HEK293 (cell line): Measurements from ENCODE around the gene EMC6.

Experiments used
- CTCF ChIA-PET: fragments of 350-600 bp; formaldehyde crosslinking; extraction: SDS; loops from one replicate; lab custom pipeline; 2021; ENCODE audit warnings: antibody characterized with exemption; lab: Yijun Ruan, JAX
- POLR2A ChIA-PET: fragments of 300-600 bp; formaldehyde crosslinking; extraction: SDS; loops from one replicate; lab custom pipeline; 2020; ENCODE audit warnings: antibody characterized with exemption, inconsistent platforms; lab: Yijun Ruan, JAX
- H3K27ac ChIP-seq: fragments of 200-500 bp; sonication (Bioruptor generic); 2 replicates; pipeline ENCODE4 v1.5.1; 2014; ENCODE audit warnings: low read depth, low read length, control low read depth, inconsistent platforms; ENCODE audit errors: extremely low read depth
- H3K36me3 ChIP-seq, 2 experiments: fragments of 200-500 bp in 1 of 2; sonication (Bioruptor generic) in 1 of 2; 1 replicate in 1 of 2; 2 replicates in 1 of 2; pipeline ENCODE4 v1.5.1; 2014 to 2017; ENCODE audit warnings: inconsistent platforms in 2 of 2, low read length in 2 of 2; ENCODE audit not compliant: control insufficient read depth in 2 of 2, insufficient read depth in 1 of 2
- H3K4me1 ChIP-seq: fragments of 200-500 bp; sonication (Bioruptor generic); 2 replicates; pipeline ENCODE4 v1.5.1; 2014; ENCODE audit warnings: mild to moderate bottlenecking, low read length, inconsistent platforms; ENCODE audit not compliant: control insufficient read depth, insufficient read depth
- H3K4me3 ChIP-seq: 2 replicates; pipeline ENCODE4 v1.5.1; 2011; ENCODE audit warnings: low read depth, mild to moderate bottlenecking, control low read depth, low read length, moderate library complexity
- H3K9me3 ChIP-seq: fragments of 200-500 bp; sonication (Bioruptor generic); 2 replicates; pipeline ENCODE4 v1.5.1; 2014; ENCODE audit warnings: low read depth, low read length, inconsistent platforms; ENCODE audit not compliant: control insufficient read depth, insufficient read depth
- ATF2 ChIP-seq: fragments of 450-650 bp; formaldehyde crosslinking; IDR thresholded peaks from 2 replicates; pipeline ENCODE4 v1.5.1; 2016; ENCODE audit warnings: missing biosample characterization, missing genetic modification characterization, low read depth
- BCL11A ChIP-seq: fragments of 450-650 bp; formaldehyde crosslinking; IDR thresholded peaks from 2 replicates; pipeline ENCODE4 v1.5.1; 2016; ENCODE audit warnings: low read depth, missing biosample characterization, missing genetic modification characterization
- BCL6B ChIP-seq: fragments of 450-650 bp; formaldehyde crosslinking; IDR thresholded peaks from 2 replicates; pipeline ENCODE4 v1.5.1; 2017; ENCODE audit warnings: missing biosample characterization, missing genetic modification characterization
- HOXA7 ChIP-seq: sonication (generic); formaldehyde crosslinking; IDR thresholded peaks from 2 replicates; pipeline ENCODE4 v1.8.1; 2022; ENCODE audit warnings: missing genetic modification reagents, borderline replicate concordance
- PRDM10 ChIP-seq: fragments of 450-650 bp; formaldehyde crosslinking; IDR thresholded peaks from 2 replicates; pipeline ENCODE4 v1.5.1; 2016; ENCODE audit warnings: missing biosample characterization, missing genetic modification characterization
- PRDM6 ChIP-seq: fragments of 450-650 bp; formaldehyde crosslinking; IDR thresholded peaks from 2 replicates; pipeline ENCODE4 v1.5.1; 2017; ENCODE audit warnings: missing biosample characterization, missing genetic modification characterization
- RBAK ChIP-seq: fragments of 450-650 bp; formaldehyde crosslinking; IDR thresholded peaks from 2 replicates; pipeline ENCODE4 v1.5.1; 2016; ENCODE audit warnings: missing biosample characterization, missing genetic modification characterization
- REST ChIP-seq: fragments of 450-650 bp; formaldehyde crosslinking; IDR thresholded peaks from 2 replicates; pipeline ENCODE4 v1.5.1; 2016; ENCODE audit warnings: missing biosample characterization, missing genetic modification characterization
- ZBTB20 ChIP-seq: fragments of 450-650 bp; formaldehyde crosslinking; IDR thresholded peaks from 2 replicates; pipeline ENCODE4 v1.5.1; 2016; ENCODE audit warnings: missing biosample characterization, missing genetic modification characterization
- ZBTB6 ChIP-seq: fragments of 450-650 bp; formaldehyde crosslinking; IDR thresholded peaks from 2 replicates; pipeline ENCODE4 v1.5.1; 2017; ENCODE audit warnings: missing biosample characterization, missing genetic modification characterization
- ZNF10 ChIP-seq: fragments of 450-650 bp; formaldehyde crosslinking; IDR thresholded peaks from 2 replicates; pipeline ENCODE4 v1.5.1; 2017; ENCODE audit warnings: missing biosample characterization, missing genetic modification characterization
- ZNF175 ChIP-seq: fragments of 450-650 bp; formaldehyde crosslinking; IDR thresholded peaks from 2 replicates; pipeline ENCODE4 v1.5.1; 2016; ENCODE audit warnings: missing biosample characterization, missing genetic modification characterization
- ZNF214 ChIP-seq: fragments of 450-650 bp; formaldehyde crosslinking; IDR thresholded peaks from 2 replicates; pipeline ENCODE4 v1.5.1; 2017; ENCODE audit warnings: missing biosample characterization, mild to moderate bottlenecking, missing genetic modification characterization, borderline replicate concordance
- ZNF239 ChIP-seq: fragments of 450-650 bp; formaldehyde crosslinking; IDR thresholded peaks from 2 replicates; pipeline ENCODE4 v1.5.1; 2016; ENCODE audit warnings: missing biosample characterization, missing genetic modification characterization
- ZNF292 ChIP-seq: fragments of 450-650 bp; formaldehyde crosslinking; IDR thresholded peaks from 2 replicates; pipeline ENCODE4 v1.5.1; 2016; ENCODE audit warnings: low read depth, missing biosample characterization, missing genetic modification characterization, borderline replicate concordance
- ZNF350 ChIP-seq: fragments of 450-650 bp; formaldehyde crosslinking; IDR thresholded peaks from 2 replicates; pipeline ENCODE4 v1.5.0; 2017; ENCODE audit warnings: missing biosample characterization, mild to moderate bottlenecking, missing genetic modification characterization
- ZNF394 ChIP-seq: fragments of 450-650 bp; formaldehyde crosslinking; IDR thresholded peaks from 2 replicates; pipeline ENCODE4 v1.5.1; 2016; ENCODE audit warnings: missing biosample characterization, missing genetic modification characterization, mild to moderate bottlenecking, moderate library complexity, borderline replicate concordance
- ZNF530 ChIP-seq: fragments of 450-650 bp; formaldehyde crosslinking; IDR thresholded peaks from 2 replicates; pipeline ENCODE4 v1.5.1; 2016; ENCODE audit warnings: low read depth, missing biosample characterization, missing genetic modification characterization
- ZNF544 ChIP-seq: fragments of 450-650 bp; formaldehyde crosslinking; IDR thresholded peaks from 2 replicates; pipeline ENCODE4 v1.5.0; 2017; ENCODE audit warnings: missing biosample characterization, missing genetic modification characterization
- ZNF558 ChIP-seq: fragments of 450-650 bp; formaldehyde crosslinking; IDR thresholded peaks from 2 replicates; pipeline ENCODE4 v1.5.1; 2016; ENCODE audit warnings: missing biosample characterization, missing genetic modification characterization
- ZNF624 ChIP-seq: fragments of 450-650 bp; formaldehyde crosslinking; IDR thresholded peaks from 2 replicates; pipeline ENCODE4 v1.5.1; 2017; ENCODE audit warnings: missing biosample characterization, missing genetic modification characterization

Gene EMC6

GRCh38 chr17:3668279-3669084, at the start of gene EMC6, which contains the start of gene TAX1BP3:
EMC6 (plus strand) TSS chr17:3668812; CDS start chr17:3669147, 335 bp downstream.
TAX1BP3 (minus strand) TSS chr17:3668578; CDS start chr17:3668526, 52 bp downstream.
- peaks cover 7 to 30% of the 10 kb centered on the region in 2 experiments; a peak in 2 of 3 replicates for H3K36me3 ChIP-seq
- peaks cover 8% of the 10 kb centered on the region; the same call in 1 of the 2 replicates for H3K4me1 ChIP-seq
- H3K27ac ChIP-seq, result peak within 1 kb of the TSS; percentile 93
- ChIA-PET CTCF (interaction anchor here (0.9 to 1.4 kb wide), 3 partner anchors 10 to 65 kb away, joined by 3 to 4 read pairs (median 4); no protein-coding TSS in a partner anchor), POLR2A (interaction anchor here (0.7 to 4.4 kb wide), 16 partner anchors 9 to 475 kb away, joined by 3 to 75 read pairs (median 4); partner anchors contain the start of genes CTNS, CYB5D2, HASPIN and SHPK)
- peak within 1 kb of the TSS; percentile 90 for H3K4me3 ChIP-seq
- no peaks in the 10 kb centered on the region for H3K9me3 ChIP-seq
- TF ChIP-seq ZNF544 (no peak), HOXA7 (CRISPR knock-in tag) (no peak), ZNF10 (tag by site-specific recombination) (no peak), ZBTB6 (tag by site-specific recombination) (no peak), PRDM6 (no peak), ATF2 (tag by site-specific recombination) (no peak), ZNF624 (tag by site-specific recombination) (no peak), ZNF292 (tag by site-specific recombination) (no peak), ZNF530 (no peak), PRDM10 (tag by site-specific recombination) (no peak; the same call in 1 of the 2 replicates), RBAK (tag by site-specific recombination) (no peak), ZNF558 (tag by site-specific recombination) (no peak), ZNF394 (peak; percentile 51; the same call in 1 of the 2 replicates), ZNF350 (tag by site-specific recombination) (no peak), REST (tag by site-specific recombination) (peak; percentile 94), ZNF175 (tag by site-specific recombination) (no peak), ZNF239 (tag by site-specific recombination) (no peak), BCL11A (tag by site-specific recombination) (peak; percentile 47; the same call in 1 of the 2 replicates), ZNF214 (tag by site-specific recombination) (no peak), BCL6B (tag by site-specific recombination) (no peak), ZBTB20 (tag by site-specific recombination) (peak; percentile 64; the same call in 1 of the 2 replicates)
